ENCODE measurements around the gene CD79B.
"Not testable (repeated sequence)": the region's sequence is repeated elsewhere in the genome, so short reads cannot be mapped to it uniquely, and the experiment has no call there.

The CD79B gene

DNA sequence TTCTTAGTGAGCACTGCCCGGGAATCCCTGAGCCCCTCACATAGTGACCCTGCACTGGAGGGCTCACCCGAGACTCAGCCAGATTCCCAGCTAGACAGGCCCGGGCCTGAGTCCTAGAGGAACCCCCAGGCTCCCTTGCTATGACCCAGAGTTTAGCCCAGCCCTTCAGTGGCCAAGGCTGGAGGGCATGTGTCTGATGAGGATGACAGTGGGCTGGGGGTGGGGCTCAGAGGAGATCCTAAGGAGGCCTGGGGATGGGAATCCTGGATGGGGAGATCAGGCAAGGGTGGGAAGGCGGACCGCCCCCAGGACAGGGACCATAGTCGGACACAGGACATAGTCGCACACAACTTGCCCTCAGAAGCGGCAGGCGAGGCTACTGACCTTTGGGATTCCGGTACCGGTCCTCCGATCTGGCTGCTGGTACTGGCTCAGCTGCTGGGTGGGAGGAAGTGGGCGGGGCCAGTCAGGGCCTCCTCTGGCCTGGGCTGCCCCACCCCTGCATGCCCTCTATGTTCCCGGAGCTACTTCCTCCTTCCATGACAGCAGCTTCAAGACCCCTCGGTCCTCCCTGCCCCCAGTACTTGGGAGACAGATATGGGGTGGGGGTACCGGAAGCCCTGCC is 1.1 kb downstream of the CD79B start:
- peak; percentile 81 for DNase-seq (ENCODE audit: low spot score)

DNA sequence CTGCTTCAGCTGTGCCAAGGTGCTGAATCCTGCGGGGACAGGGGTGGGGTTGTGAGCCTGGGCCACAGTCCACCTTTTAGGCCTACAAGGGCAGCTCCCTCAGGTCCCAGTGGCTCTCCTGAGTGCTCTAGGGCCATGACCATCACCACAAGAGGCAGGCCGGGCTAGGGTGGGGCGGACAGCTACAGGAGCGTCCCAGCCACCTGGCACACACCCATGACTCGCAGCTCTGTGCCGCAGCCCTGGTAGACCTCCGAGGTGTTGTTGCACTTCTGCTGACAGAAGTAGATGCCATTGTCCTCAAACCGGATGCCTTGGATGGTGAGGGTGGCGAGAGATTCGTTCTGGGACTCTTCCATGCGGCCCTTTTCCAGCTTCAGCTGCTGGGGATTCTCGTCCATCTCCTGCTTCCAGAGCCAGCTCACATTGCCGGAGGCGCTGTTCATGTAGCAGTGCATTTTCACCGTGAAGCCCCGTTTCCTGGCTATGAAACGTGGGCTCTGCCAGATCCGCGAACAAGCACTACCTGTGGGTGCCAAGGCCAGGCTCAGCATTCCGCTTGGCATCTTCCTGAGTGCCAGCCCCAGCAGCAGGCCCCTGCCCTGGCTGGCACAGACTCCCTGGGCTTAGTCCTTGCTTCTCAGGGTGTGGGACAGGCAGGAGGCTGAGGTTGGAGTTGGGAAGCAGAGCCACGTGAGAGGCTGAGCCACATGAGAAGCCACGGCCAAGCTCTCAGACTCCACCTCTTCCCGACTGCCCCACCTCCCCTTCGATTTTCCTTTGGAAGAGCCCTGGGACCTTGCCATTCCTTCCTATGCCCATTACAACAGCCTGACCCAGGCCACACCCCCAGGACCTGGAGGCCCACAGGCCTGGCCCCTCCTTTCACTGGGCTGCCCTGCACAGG is 2.0 kb downstream of the CD79B start:
- peak; percentile 50 for DNase-seq (ENCODE audit: low spot score)

DNA sequence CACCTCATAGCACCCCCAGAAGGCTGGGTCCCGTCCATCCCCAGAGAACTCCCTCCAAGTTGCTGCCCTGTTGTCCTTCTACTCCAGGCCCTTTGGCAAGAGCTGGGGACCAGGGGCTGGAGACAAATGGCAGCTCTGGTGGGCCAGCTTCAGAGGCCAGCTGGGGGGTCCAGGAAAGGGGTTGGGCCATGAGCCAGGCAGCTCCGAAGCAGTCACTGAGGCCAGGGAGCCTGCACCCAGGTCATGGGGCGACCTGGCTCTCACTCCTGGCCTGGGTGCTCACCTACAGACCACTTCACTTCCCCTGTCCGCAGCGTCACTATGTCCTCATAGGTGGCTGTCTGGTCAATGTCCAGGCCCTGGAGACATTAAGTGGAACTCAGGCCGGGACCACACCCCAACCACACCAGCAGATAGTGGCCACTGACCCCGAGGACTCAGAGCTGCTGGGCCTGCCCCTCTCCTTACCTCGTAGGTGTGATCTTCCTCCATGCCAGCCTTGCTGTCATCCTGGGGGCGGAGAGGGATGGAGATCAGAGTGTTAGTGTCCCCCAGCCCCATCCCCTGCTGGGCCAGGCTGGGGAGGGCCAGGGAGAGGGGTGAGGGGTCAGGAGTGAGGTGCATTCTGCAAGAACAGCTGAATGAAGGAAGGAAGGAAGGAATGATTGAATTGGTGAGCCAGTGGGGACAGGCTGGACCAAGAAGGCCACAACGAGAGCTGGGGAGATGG is 3.0 kb downstream of the CD79B start:
- DNase-seq (ENCODE audit: low spot score): peak; percentile 2

DNA sequence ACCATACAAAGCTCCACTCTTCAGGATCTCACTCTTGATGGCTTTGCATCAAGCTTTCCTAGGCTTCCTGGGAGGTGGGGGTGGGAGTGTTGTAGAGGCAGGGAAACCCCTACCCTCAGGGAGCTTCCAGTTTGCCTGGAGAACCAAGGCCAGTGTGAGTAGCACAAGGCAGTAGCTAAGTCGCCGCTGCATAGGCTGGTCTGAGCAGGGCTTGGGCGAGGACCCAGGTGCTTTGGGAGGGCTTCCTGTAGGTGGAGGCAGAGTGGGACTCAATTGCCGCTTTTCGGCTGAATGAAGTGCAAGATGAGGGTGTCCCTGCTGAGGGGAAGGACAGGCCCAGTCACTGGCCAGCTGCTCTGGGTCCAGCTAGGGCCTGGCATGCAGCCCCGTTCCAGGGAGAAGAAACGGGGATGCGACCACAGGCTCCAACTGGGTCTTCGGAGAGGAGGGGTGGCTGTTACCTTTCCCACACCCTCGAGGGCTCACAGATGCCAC is 3.9 kb downstream of the CD79B start:
- peak; percentile 2 for DNase-seq (ENCODE audit: low spot score)

DNA sequence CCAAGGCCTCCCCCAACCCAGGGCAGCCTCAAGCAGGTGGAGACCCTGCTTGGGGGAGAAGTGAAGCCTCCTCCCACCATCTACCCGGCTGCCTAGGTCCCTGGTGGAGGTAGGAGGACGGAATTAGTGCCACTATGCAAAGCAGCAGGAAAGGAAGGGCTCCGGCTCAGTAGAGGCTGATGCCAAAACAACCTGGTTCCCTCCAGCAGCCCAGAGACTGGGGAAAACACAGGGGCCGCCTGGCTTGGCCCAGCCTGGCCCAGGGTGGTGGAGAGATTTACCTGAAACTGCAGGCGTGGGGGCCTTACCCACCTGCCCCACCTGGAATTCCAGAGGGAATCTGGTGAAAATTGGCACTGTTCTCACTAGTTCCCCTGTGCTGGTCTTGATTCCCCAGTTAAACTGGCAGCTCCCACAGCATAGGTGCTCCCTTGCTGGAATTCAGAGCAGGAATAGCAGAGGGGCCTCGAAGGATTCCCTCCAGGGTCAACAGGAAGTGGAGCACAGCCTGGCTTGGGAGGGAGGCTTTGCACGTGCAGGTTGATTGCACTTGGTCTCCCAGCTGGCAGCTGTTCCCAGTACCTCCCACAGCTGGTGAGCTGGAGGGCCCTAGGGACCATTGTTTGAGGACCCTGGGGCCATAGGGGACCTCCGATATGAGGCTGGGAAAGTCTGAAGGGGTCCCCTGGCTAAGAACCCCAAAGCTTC is 4.5 kb downstream of the CD79B start:
- DNase-seq (ENCODE audit: low spot score): peak; percentile 12

DNA sequence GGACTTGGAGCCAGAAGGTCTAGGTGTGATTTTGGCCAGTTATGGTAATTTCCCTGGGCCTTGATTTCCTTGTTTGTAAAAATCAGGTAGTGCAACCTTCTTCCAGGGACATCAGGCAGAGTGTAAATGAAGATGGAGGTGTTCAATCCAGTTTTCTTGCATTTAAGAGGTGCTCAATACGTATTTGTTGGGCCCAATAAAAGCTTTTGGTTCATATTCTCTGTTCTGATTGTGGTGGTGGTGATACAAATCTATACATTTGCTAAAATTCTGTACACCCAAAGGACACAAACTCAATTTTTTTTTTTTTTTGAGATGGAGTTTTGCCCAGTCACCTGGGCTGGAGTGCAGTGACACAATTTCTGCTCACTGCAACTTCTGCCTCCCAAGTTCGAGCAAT is 6.0 kb downstream of the CD79B start:
- DNase-seq (ENCODE audit: low spot score): no peak

DNA sequence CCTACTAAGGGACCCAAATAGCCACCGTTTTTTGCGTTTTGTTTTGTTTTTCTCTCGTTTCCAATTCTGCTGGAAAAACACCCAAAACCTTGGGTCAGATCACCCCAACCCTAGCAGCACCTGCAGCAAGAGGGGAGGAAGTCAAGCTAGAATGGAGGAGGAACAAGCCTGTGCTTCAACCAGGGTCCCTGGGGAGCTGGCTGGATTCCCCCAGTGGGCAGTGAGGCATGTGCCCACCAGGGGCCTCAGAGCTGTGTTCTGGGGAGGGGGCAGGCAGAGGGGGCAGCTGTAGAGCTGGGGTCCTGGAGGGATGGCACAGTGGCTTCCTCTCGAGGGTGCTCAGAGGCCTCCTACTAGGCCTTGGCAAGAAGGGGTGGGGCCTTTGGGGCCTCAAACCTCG is 6.5 kb downstream of the CD79B start:
- peak; percentile 3 for DNase-seq (ENCODE audit: low spot score)

DNA sequence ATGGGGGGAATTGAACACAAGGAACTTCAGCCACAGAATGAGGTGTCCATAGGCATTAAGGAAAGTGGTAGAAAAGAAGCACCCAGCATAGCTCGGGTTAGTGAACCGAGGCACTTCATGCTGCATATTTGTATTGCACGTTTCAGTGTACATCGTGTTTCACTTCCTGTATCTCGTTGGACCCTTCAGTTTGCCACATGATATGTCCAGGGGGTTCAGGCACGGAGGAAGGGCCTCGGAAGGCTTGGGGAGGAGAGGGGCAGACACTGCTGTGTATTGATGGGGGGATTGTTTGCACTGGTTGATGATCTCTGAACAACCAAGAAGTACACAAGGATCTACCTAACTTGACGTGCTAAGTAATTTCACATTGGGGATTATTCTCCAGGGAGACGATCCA is 9.7 kb downstream of the CD79B start:
- not testable (repeated sequence) for DNase-seq (ENCODE audit: low spot score)

DNA sequence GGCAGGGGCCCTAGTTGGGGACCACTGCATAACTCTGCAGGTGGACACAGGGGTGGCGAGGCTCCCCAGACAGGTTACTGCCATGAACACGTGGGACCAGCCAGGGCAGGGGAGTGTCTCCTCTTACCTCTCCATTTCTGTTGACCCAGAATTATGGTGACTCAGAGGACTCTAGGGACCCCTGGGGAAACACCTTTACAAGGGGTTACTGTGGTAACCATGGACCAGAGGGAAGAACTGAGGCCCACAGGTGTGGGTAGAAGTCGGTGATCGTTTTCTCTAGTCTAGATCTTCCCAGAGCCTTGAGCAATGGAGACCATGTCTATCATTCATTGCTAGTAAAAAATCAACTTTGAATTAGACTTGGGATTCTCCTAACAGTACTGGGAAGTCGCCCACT is 11.4 kb downstream of the CD79B start:
- DNase-seq (ENCODE audit: low spot score): not testable (repeated sequence)

DNA sequence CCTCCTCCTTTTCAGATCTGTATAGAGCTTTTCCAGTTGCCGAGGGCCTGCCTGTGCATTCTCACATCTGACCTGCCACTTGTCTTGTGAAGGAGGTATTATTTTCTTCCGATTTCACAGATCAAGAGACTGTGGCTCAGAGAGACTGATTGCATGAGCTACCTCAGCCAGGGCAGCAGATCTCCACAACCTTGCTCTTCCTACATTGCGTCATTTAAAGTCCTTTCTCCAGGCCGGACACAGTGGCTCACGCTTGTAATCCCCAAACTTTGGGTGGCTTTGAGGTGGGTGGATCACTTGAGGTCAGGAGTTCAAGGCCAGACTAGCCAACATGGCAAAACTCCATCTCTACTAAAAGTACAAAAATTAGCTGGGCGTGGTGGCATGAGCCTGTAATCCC is 12.1 kb downstream of the CD79B start:
- DNase-seq (ENCODE audit: low spot score): peak; percentile 11

DNA sequence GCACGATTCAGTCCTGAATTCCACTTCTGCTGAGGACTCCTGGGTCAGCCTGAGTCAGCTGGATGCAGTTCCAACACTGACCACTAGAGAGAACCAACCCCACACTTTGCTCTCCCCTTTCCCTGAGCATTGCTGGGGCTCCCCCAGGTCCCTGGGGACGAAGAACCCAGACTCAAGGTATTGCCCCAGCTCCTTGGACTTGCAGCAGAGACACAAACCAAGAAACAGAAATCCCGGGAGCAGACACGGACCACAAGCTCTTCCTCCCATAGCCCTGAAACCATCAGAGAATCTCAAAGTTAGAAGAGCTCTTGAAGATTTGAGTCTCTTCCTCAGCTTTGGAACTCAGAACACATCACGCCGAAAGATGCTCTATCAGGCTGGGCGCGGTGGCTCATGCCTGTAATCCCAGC is 12.8 kb downstream of the CD79B start:
- DNase-seq (ENCODE audit: low spot score): peak; percentile 85

DNA sequence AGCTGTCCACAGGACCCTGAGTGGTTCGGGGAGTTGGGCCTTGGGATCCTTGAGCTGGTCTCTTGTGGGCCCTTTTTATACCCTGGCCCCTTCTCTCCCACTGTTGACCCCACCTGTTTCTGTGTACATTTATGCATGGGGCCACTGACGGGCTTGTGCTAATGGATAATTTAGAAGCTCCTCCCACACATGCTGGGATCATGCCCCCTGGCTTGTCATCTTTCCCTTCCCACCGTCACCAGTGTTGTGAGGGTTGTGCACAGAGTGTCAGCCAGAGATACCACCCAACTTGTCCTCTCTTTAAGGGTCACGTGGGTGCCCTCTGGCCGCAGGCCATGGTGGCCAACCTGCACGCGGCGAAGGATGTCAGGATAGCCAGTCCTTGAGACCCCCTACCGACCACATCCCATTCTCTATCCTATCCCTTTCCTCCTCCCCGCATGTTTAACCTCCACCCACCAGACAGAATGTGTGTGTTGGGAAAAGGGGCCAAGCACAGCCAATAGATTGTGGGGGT is 13.3 kb downstream of the CD79B start, which contains the start of gene GH1:
Gene GH1 (minus strand): TSS at position 51 of the 517 bp plus-strand sequence. CDS start 63 bp downstream, outside the sequence.
- not testable (repeated sequence) for DNase-seq (ENCODE audit: low spot score)

DNA sequence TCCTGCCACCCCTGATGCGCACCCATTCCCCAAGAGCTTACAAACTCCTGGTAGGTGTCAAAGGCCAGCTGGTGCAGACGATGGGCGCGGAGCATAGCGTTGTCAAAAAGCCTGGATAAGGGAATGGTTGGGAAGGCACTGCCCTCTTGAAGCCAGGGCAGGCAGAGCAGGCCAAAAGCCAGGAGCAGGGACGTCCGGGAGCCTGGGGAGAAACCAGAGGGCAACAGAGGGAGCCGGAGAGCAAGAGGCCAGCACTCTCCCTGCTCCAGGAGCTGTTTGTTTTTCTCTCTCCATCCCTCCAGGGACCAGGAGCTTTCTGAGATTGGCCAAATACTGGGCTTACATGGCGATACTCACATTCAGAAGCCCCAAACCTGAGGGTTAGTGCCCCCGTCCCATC is 13.8 kb downstream of the CD79B start:
- DNase-seq (ENCODE audit: low spot score): peak; percentile 60

DNA sequence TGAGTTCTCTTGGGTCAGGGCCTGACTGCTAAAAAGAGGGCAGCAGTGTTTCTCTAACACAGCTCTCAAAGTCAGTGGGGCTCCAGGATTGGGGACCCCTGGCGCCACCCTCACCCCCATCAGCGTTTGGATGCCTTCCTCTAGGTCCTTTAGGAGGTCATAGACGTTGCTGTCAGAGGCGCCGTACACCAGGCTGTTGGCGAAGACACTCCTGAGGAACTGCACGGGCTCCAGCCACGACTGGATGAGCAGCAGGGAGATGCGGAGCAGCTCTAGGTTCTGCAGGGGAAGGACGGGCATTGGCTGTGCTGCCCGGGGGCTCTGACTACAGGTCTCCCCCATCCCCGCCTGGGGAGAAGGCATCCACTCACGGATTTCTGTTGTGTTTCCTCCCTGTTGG is 14.5 kb downstream of the CD79B start:
- no peak for DNase-seq (ENCODE audit: low spot score)

DNA sequence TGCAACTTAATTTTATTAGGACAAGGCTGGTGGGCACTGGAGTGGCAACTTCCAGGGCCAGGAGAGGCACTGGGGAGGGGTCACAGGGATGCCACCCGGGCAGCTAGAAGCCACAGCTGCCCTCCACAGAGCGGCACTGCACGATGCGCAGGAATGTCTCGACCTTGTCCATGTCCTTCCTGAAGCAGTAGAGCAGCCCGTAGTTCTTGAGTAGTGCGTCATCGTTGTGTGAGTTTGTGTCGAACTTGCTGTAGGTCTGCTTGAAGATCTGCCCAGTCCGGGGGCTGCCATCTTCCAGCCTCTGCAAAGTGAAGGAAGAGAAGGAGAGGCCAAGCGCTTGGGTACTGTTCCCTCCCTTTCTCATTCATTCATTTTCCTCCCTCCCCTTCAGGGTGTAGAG is 14.9 kb downstream of the CD79B start:
- not testable (repeated sequence) for DNase-seq (ENCODE audit: low spot score)

DNA sequence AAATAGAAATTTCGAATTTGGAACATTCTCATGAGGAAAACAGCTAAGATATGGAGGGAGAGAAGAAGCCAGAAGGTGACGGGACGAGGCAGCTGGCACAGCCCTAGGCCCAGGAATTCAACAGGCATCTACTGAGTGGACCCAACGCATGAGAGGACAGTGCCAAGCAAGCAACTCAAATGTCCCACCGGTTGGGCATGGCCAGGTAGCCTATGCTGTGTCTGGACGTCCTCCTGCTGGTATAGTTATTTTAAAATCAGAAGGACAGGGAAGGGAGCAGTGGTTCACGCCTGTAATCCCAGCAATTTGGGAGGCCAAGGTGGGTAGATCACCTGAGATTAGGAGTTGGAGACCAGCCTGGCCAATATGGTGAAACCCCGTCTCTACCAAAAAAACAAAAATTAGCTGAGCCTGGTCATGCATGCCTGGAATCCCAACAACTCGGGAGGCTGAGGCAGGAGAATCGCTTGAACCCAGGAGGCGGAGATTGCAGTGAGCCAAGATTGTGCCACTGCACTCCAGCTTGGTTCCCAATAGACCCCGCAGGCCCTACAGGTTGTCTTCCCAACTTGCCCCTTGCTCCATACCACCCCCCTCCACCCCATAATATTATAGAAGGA is 15.5 kb downstream of the CD79B start:
- DNase-seq (ENCODE audit: low spot score): no peak

DNA sequence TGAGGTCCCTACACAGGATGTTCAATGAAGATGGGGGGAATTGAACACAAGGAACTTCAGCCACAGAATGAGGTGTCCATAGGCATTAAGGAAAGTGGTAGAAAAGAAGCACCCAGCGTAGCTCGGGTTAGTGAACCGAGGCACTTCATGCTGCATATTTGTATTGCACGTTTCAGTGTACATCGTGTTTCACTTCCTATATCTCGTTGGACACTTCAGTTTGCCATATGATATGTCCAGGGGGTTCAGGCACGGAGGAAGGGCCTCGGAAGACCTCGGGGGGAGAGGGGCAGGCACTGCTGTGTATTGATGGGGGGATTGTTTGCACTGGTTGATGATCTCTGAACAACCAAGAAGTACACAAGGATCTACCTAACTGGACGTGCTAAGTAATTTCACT is 16.4 kb downstream of the CD79B start:
- not testable (repeated sequence) for DNase-seq (ENCODE audit: low spot score)

DNA sequence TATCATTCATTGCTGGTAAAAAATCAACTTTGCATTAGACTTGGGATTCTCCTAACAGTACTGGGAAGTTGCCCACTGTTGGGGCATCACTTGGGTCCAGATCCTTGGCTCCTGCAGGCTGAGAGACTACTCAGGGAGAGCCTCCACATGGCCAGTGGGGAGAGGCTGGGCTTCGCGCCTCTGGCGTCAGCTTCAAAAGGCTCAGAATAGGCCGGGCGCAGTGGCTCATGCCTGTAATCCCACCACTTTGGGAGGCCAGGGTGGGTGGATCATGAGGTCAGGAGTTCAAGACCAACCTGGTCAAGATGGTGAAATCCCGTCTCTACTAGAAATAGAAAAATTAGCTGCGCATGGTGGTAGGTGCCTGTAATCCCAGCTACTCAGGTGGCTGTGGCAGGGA is 17.7 kb downstream of the CD79B start:
- DNase-seq (ENCODE audit: low spot score): no peak

DNA sequence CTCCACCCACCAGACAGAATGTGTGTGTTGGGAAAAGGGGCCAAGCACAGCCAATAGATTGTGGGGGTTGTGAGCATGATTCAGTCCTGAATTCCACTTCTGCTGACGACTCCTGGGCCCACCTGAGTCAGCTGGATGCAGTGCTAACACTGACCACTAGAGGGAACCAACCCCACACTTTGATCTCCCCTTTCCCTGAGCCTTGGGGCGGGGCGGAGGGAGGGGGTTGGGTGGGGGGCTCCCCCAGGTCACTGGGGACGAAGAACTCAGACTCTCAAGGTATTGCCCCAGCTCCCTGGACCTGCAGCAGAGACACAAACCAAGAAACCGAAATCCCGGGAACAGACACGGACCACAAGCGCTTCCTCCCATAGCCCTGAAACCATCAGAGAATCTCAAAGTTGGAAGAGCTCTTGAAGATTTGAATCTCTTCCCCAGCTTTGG is 20.5 kb downstream of the CD79B start:
- peak; percentile 81 for DNase-seq (ENCODE audit: low spot score)

DNA sequence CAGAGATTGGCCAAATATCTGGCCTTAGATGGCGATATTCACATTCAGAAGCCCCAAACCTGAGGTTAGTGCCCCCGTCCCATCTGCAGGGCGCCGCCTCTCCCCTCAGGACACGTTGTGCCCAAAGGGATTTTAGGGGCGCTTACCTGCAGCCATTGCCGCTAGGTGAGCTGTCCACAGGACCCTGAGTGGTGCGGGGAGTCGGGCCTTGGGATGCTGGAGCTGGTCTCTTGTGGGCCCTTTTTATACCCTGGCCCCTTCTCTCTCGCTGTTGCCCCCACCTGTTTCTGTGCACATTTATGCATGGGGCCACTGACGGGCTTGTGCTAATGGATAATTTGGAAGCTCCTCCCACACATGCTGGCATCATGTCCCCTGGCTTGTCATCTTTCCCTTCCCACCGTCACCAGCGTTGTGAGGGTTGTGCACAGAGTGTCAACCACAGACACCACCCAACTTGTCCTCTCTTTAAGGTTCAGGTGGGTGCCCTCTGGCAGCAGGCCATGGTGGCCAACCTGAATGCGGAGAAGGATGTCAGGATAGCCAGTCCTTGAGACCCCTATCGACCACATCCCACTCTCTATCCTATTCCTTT is 21.0 kb downstream of the CD79B start, which contains the start of gene CSHL1:
Gene CSHL1 (minus strand): TSS at position 218 of the 595 bp plus-strand sequence. CDS start 62 bp downstream, at position 156.
- no peak for DNase-seq (ENCODE audit: low spot score)
